Measurements from ENCODE around the gene CRYBG3.

The CRYBG3 gene

DNA sequence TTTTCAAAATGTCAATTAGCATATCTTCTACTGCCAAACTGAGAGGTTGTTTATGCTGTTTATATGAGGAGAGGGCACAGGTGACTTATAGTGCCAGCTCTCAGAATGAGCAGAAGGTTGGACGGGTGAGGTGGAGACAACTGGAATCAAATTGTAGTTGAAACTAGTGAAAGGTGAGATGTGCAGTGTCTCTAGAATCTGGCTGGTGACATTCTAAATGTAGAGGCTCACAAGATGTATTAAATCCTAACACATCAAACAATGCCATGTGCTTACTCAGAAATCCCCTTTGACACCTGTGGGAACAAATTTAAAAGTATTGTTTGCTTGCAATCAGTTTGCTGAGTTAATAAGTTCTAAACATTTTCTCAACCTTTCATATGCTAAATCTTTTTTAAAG lies 40.8 kb downstream of the CRYBG3 start:
- Histone ChIP-seq H3K36me3 (ENCODE audit: insufficient read depth, insufficient read length, low read length) (peaks cover 5% of the 10 kb centered on the region), H3K4me1 (ENCODE audit: insufficient read depth, insufficient read length) (no peaks in the 10 kb centered on the region), H3K9me3 (ENCODE audit: insufficient read depth, low read length) (no peaks in the 10 kb centered on the region), H3K4me3 (ENCODE audit: insufficient read length, low read depth) (no peak overlapping the region), H3K9ac (ENCODE audit: insufficient read length, low read depth) (no peak overlapping the region), H3K27me3 (ENCODE audit: insufficient read depth, insufficient read length) (no peaks in the 10 kb centered on the region)
- DNase-seq (ENCODE audit: low read depth, low spot score): no peak
- no peak for TF ChIP-seq SUZ12 (IDR thresholded peaks at IDR 0.05; ENCODE audit: extremely low read depth, insufficient read depth, insufficient read length)
- TF ChIP-seq ZNF274 (IDR thresholded peaks at IDR 0.05; ENCODE audit: low read depth, low read length): no peak
- TF ChIP-seq YY1 (IDR thresholded peaks at IDR 0.05; ENCODE audit: insufficient read depth, insufficient read length): no peak

DNA sequence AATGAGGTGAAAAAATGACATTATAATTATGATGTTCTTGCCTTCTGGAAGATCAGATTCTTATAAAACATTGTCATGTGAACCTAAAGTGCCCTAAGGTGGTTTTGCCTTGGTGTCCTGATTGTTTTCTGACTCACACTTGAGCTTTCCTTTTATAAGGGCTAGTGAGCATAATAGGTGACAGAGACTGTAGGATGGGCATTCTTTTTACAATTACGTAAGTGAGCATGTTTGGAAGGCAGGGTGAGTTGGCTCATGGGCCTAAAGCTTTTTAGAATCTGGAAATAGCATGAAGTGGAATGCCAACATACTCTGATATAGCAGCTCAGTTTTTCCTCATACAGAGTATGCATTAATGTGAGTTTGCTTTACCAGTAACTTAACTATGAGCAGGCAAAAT lies 41.2 kb downstream of the CRYBG3 start:
- peaks cover 5% of the 10 kb centered on the region for H3K36me3 ChIP-seq (ENCODE audit: insufficient read depth, insufficient read length, low read length)
- H3K9ac ChIP-seq (ENCODE audit: insufficient read length, low read depth): no peak overlapping the region
- H3K4me1 ChIP-seq (ENCODE audit: insufficient read depth, insufficient read length): no peaks in the 10 kb centered on the region

DNA sequence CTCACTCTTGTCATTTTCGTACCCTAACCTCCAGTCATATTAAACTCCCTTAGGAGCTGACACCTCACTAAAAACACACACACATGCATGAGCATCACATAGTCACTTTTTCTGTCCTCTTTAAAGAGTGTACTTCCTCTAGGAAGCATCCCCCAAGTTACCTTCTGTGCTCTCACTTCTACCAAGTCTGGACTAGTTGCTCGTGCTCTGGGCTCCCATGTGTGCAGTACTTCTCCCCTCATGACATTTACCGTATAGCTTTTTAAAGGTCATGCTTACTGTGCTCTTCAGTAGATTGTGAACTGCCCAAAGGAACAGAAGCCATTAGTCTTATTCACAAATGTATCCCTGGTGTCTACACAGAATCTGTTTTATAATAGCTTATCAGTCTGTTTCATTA lies 42.0 kb downstream of the CRYBG3 start:
- no peak for DNase-seq (ENCODE audit: low read depth, low spot score)
- Histone ChIP-seq H3K27me3 (ENCODE audit: insufficient read depth, insufficient read length) (no peaks in the 10 kb centered on the region), H3K9ac (ENCODE audit: insufficient read length, low read depth) (no peak overlapping the region), H3K4me3 (ENCODE audit: insufficient read length, low read depth) (no peak overlapping the region), H3K4me1 (ENCODE audit: insufficient read depth, insufficient read length) (no peaks in the 10 kb centered on the region), H3K9me3 (ENCODE audit: insufficient read depth, low read length) (no peaks in the 10 kb centered on the region), H3K36me3 (ENCODE audit: insufficient read depth, insufficient read length, low read length) (peaks cover 5% of the 10 kb centered on the region)
- TF ChIP-seq ZNF274 (IDR thresholded peaks at IDR 0.05; ENCODE audit: low read depth, low read length) (no peak), YY1 (IDR thresholded peaks at IDR 0.05; ENCODE audit: insufficient read depth, insufficient read length) (no peak), SUZ12 (IDR thresholded peaks at IDR 0.05; ENCODE audit: extremely low read depth, insufficient read depth, insufficient read length) (no peak)

More for the DNA sequence above, 41.2 kb downstream of the CRYBG3 start:
- Histone ChIP-seq H3K9me3 (ENCODE audit: insufficient read depth, low read length) (no peaks in the 10 kb centered on the region), H3K27me3 (ENCODE audit: insufficient read depth, insufficient read length) (no peaks in the 10 kb centered on the region), H3K4me3 (ENCODE audit: insufficient read length, low read depth) (no peak overlapping the region)
- TF ChIP-seq ZNF274 (IDR thresholded peaks at IDR 0.05; ENCODE audit: low read depth, low read length) (no peak), YY1 (IDR thresholded peaks at IDR 0.05; ENCODE audit: insufficient read depth, insufficient read length) (no peak)
- no peak for DNase-seq (ENCODE audit: low read depth, low spot score)

GRCh38 chr3:97871186-97871585 lies 49.4 kb downstream of the CRYBG3 start:
- Histone ChIP-seq H3K9me3 (ENCODE audit: insufficient read depth, low read length) (no peaks in the 10 kb centered on the region), H3K36me3 (ENCODE audit: insufficient read depth, insufficient read length, low read length) (peaks cover 4% of the 10 kb centered on the region), H3K4me3 (ENCODE audit: insufficient read length, low read depth) (no peak overlapping the region), H3K4me1 (ENCODE audit: insufficient read depth, insufficient read length) (no peaks in the 10 kb centered on the region), H3K9ac (ENCODE audit: insufficient read length, low read depth) (no peak overlapping the region), H3K27me3 (ENCODE audit: insufficient read depth, insufficient read length) (no peaks in the 10 kb centered on the region)
- no peak for TF ChIP-seq SUZ12 (IDR thresholded peaks at IDR 0.05; ENCODE audit: extremely low read depth, insufficient read depth, insufficient read length)
- no peak for TF ChIP-seq ZNF274 (IDR thresholded peaks at IDR 0.05; ENCODE audit: low read depth, low read length)
- TF ChIP-seq YY1 (IDR thresholded peaks at IDR 0.05; ENCODE audit: insufficient read depth, insufficient read length): no peak
- DNase-seq (ENCODE audit: low read depth, low spot score): no peak

DNA sequence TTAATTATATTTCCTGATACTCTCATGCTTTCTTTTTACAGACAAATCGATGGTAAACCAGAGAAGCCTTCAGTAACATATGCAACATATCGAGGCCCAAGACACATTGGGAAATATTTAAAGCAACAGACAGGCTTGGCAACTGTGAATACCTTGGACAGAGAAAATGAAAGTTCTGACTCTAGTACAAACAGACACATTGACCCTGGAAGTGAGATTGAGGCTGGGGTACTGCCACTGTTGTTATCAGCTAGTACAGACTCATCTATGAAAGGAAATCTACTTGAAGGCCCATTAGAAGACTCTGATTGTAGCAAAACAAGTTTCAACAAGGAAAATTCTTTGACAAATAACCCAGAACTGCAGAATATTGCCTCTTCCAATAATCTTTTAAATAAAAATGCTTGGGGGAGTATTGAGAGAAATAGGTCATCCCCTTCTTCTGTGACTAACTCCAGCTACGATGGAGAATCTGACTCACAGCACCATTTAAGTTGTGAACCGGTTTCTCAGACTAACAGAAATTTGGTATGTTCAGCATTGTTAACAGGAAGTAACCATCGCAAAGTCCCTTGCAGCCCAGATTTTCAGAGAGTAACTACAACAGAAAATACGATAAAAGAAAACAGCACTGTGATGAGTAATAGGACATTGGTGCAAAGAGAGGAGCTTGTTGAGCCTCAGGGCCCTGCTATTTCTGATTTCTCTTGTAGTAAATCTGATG lies 50.2 kb downstream of the CRYBG3 start:
- Histone ChIP-seq H3K27me3 (ENCODE audit: insufficient read depth, insufficient read length) (no peaks in the 10 kb centered on the region), H3K9ac (ENCODE audit: insufficient read length, low read depth) (no peak overlapping the region), H3K4me1 (ENCODE audit: insufficient read depth, insufficient read length) (no peaks in the 10 kb centered on the region), H3K36me3 (ENCODE audit: insufficient read depth, insufficient read length, low read length) (peaks cover 4% of the 10 kb centered on the region), H3K4me3 (ENCODE audit: insufficient read length, low read depth) (no peak overlapping the region), H3K9me3 (ENCODE audit: insufficient read depth, low read length) (no peaks in the 10 kb centered on the region)
- no peak for DNase-seq (ENCODE audit: low read depth, low spot score)
- TF ChIP-seq YY1 (IDR thresholded peaks at IDR 0.05; ENCODE audit: insufficient read depth, insufficient read length) (no peak), SUZ12 (IDR thresholded peaks at IDR 0.05; ENCODE audit: extremely low read depth, insufficient read depth, insufficient read length) (no peak), ZNF274 (IDR thresholded peaks at IDR 0.05; ENCODE audit: low read depth, low read length) (no peak)

DNA sequence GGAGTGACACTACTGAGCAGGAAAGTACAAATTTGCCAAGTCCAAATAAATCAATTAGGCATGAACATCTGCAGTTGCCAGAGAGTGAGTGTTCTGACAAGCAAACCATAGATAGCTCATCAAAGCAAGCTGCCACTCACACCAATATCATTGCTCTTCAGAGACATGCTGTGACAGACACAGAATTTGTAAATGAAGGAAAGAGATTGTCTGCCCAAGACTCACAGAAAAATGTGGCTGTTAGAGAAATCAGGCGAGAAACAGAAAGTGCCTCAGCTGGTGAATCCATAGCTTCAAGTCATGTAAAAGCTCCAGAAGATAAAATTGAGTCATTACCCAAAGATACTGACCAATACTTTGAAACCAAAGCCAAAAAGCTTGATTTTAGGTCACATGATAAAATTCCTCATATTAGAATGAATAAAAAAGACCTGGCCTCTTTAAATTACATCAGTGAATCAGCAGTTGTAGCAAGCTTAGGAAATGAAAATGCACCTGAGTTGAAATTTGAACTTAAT lies 50.8 kb downstream of the CRYBG3 start:
- peaks cover 4% of the 10 kb centered on the region for H3K36me3 ChIP-seq (ENCODE audit: insufficient read depth, insufficient read length, low read length)
- TF ChIP-seq SUZ12 (IDR thresholded peaks at IDR 0.05; ENCODE audit: extremely low read depth, insufficient read depth, insufficient read length): no peak
- TF ChIP-seq YY1 (IDR thresholded peaks at IDR 0.05; ENCODE audit: insufficient read depth, insufficient read length): no peak
- no peak for TF ChIP-seq ZNF274 (IDR thresholded peaks at IDR 0.05; ENCODE audit: low read depth, low read length)
- no peak for DNase-seq (ENCODE audit: low read depth, low spot score)
- H3K9me3 ChIP-seq (ENCODE audit: insufficient read depth, low read length): no peaks in the 10 kb centered on the region
- H3K9ac ChIP-seq (ENCODE audit: insufficient read length, low read depth): no peak overlapping the region
- H3K4me1 ChIP-seq (ENCODE audit: insufficient read depth, insufficient read length): no peaks in the 10 kb centered on the region
- no peak overlapping the region for H3K4me3 ChIP-seq (ENCODE audit: insufficient read length, low read depth)
- H3K27me3 ChIP-seq (ENCODE audit: insufficient read depth, insufficient read length): no peaks in the 10 kb centered on the region

DNA sequence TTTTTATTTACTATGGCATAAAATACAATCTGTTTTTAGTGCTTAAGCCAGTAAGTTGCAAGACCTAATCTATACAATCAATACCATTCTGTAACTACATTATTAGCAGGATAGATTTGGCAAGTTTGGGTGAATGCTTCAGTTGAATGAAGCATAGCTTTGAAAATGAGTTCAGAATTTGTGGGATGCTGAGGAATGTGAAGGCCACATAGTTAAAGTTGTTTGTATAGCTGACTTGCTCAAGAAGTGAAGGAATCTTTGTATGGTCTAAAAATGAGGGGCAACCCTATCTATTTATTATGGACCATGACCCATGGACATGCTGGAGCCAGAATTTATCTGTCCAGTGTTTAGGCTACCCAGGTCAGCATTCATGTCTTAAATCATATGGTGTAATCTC lies 58.5 kb downstream of the CRYBG3 start:
- H3K36me3 ChIP-seq (ENCODE audit: insufficient read depth, insufficient read length, low read length): peaks cover 18% of the 10 kb centered on the region
- no peaks in the 10 kb centered on the region for H3K4me1 ChIP-seq (ENCODE audit: insufficient read depth, insufficient read length)
- DNase-seq (ENCODE audit: low read depth, low spot score): no peak
- no peaks in the 10 kb centered on the region for H3K27me3 ChIP-seq (ENCODE audit: insufficient read depth, insufficient read length)
- TF ChIP-seq YY1 (IDR thresholded peaks at IDR 0.05; ENCODE audit: insufficient read depth, insufficient read length): no peak
- no peak for TF ChIP-seq SUZ12 (IDR thresholded peaks at IDR 0.05; ENCODE audit: extremely low read depth, insufficient read depth, insufficient read length)
- no peak for TF ChIP-seq ZNF274 (IDR thresholded peaks at IDR 0.05; ENCODE audit: low read depth, low read length)
- H3K9me3 ChIP-seq (ENCODE audit: insufficient read depth, low read length): no peaks in the 10 kb centered on the region
- H3K9ac ChIP-seq (ENCODE audit: insufficient read length, low read depth): no peak overlapping the region
- H3K4me3 ChIP-seq (ENCODE audit: insufficient read length, low read depth): no peak overlapping the region

Measured in NT2/D1 (cell line).